Astrocyte (in vitro differentiated cells and primary cell): Measurements from ENCODE around the gene RAB27B. TPM values are rescaled to one million over a fixed set of nuclear protein-coding genes. Genes with fewer than 3 reads are reported as not detected.

Source experiments
- DNase-seq: peaks from one replicate; pipeline ENCODE4 v3.0.0-alpha.2; 2010; ENCODE audit warnings: low read depth
- FAIRE-seq: peaks from 2 replicates; lab custom pipeline; 2011; peaks lifted over from hg19 to GRCh38; lab: Jason Lieb, UNC
- H2AFZ ChIP-seq: 2 replicates; pipeline ENCODE4 v1.6.0; 2012; ENCODE audit warnings: low read depth, low read length, inconsistent platforms
- H3K27ac ChIP-seq: 2 replicates; pipeline ENCODE4 v1.5.1; 2011; ENCODE audit warnings: low read depth, low read length, inconsistent platforms
- H3K27me3 ChIP-seq: 2 replicates; pipeline ENCODE4 v1.6.0; 2011; ENCODE audit warnings: low read length, inconsistent platforms; ENCODE audit not compliant: insufficient read depth
- H3K36me3 ChIP-seq: 2 replicates; pipeline ENCODE4 v1.5.1; 2011; ENCODE audit warnings: low read length, inconsistent platforms; ENCODE audit not compliant: insufficient read depth
- H3K4me1 ChIP-seq: 2 replicates; pipeline ENCODE4 v1.5.1; 2011; ENCODE audit warnings: low read length, inconsistent platforms; ENCODE audit not compliant: insufficient read depth
- H3K4me2 ChIP-seq: 2 replicates; pipeline ENCODE4 v1.6.0; 2012; ENCODE audit warnings: low read length, inconsistent platforms
- H3K4me3 ChIP-seq: 2 replicates; pipeline ENCODE4 v1.5.1; 2011; ENCODE audit warnings: low read depth, mild to moderate bottlenecking, low read length, inconsistent platforms; ENCODE audit not compliant: insufficient read depth
- H3K79me2 ChIP-seq: 2 replicates; pipeline ENCODE4 v1.6.0; 2012; ENCODE audit warnings: mild to moderate bottlenecking, low read length, inconsistent platforms; ENCODE audit not compliant: insufficient read depth
- H3K9ac ChIP-seq: 2 replicates; pipeline ENCODE4 v1.6.0; 2012; ENCODE audit warnings: mild to moderate bottlenecking, low read length, inconsistent platforms
- H3K9me3 ChIP-seq: 2 replicates; pipeline ENCODE4 v1.5.1; 2012; ENCODE audit warnings: low read depth, mild to moderate bottlenecking, low read length, inconsistent platforms; ENCODE audit not compliant: insufficient read depth
- H4K20me1 ChIP-seq: 2 replicates; pipeline ENCODE4 v1.6.0; 2012; ENCODE audit warnings: low read length, inconsistent platforms; ENCODE audit not compliant: insufficient read depth
- H3K27ac Mint-ChIP-seq: one replicate; pipeline ENCODE4 v1.8.0; 2021; ENCODE audit warnings: mild to moderate bottlenecking, mixed read lengths; ENCODE audit not compliant: unreplicated experiment
- H3K27me3 Mint-ChIP-seq: one replicate; pipeline ENCODE4 v1.8.0; 2021; ENCODE audit warnings: low read depth, mixed read lengths; ENCODE audit not compliant: unreplicated experiment
- H3K36me3 Mint-ChIP-seq: one replicate; pipeline ENCODE4 v1.8.0; 2021; ENCODE audit warnings: low read depth, mixed read lengths; ENCODE audit not compliant: unreplicated experiment
- H3K4me1 Mint-ChIP-seq: one replicate; pipeline ENCODE4 v1.8.0; 2021; ENCODE audit warnings: low read depth, mixed read lengths; ENCODE audit not compliant: unreplicated experiment
- H3K4me3 Mint-ChIP-seq: one replicate; pipeline ENCODE4 v1.8.0; 2021; ENCODE audit warnings: mild to moderate bottlenecking, moderate library complexity, mixed read lengths; ENCODE audit not compliant: unreplicated experiment
- H3K9me3 Mint-ChIP-seq: one replicate; pipeline ENCODE4 v1.8.0; 2021; ENCODE audit warnings: mild to moderate bottlenecking, mixed read lengths; ENCODE audit not compliant: unreplicated experiment
- EZH2 ChIP-seq: IDR thresholded peaks from 2 replicates; pipeline ENCODE4 v1.6.1; 2012; ENCODE audit warnings: mild to moderate bottlenecking, low read length, inconsistent platforms; ENCODE audit not compliant: insufficient read depth
- total RNA-seq: library from RNA; stranded (reverse); gene quantifications from 2 replicates; pipeline ENCODE4 v1.2.1, GENCODE V29; 2021
- TF ChIP-seq, protein P1 (sequence below): IDR thresholded peaks from 2 replicates; pipeline ENCODE4 v1.5.1; 2011; ENCODE audit warnings: low read depth, mild to moderate bottlenecking, inconsistent platforms, low read length, moderate library complexity; ENCODE audit not compliant: insufficient read depth

The RAB27B gene
- total RNA-seq, 1 donor from 2014 or later = 0.91 TPM

DNA sequence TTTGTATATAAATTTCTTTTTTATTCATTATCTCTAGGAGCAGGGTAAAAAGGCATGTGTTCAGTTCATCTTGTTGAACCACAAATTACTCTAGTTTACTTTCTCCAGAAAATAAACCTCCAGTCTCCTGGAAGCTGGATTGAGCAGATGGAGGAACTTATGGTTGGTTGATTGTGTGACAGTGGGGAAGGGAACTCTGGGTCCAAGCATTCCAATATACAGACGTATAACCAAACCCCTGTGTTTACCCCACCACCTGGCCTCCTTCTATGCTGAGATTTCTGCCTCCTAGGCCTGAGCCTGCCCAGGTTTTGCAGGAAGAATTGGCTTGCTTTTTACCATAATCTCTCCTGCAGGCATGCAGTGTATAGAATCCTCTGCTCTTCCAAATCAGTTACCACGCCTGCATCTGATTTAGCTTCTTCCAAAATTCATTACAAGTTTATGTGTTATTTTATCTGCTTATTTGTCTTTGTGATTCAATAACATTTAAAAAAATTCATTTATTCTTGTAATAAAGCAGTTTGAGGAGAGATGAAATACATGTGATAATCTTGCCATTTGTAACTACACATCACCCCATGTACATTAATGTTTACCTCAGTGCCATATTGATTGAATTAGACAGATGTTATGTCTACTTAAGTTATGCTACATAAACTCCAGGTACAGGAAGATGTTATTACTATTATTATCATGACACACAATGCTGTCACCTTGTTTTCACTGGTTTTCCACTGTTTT, 2.5 kb upstream of the RAB27B start:
- FAIRE-seq (no peak), DNase-seq (no peak)
- Histone ChIP-seq H3K27me3 (no peaks in the 10 kb centered on the region), H3K79me2 (no peaks in the 10 kb centered on the region), H3K9me3 (no peaks in the 10 kb centered on the region), H3K27ac (no peak overlapping the region), H3K4me2 (no peak overlapping the region), H2AFZ (no peak overlapping the region), H4K20me1 (no peaks in the 10 kb centered on the region), H3K4me3 (no peak overlapping the region), H3K36me3 (no peaks in the 10 kb centered on the region), H3K4me1 (peaks cover 6% of the 10 kb centered on the region), H3K9ac (no peak overlapping the region)
- Mint-ChIP-seq H3K4me3 (no peak overlapping the region), H3K36me3 (no peaks in the 10 kb centered on the region), H3K27ac (no peak overlapping the region), H3K4me1 (peaks cover 12% of the 10 kb centered on the region), H3K9me3 (no peaks in the 10 kb centered on the region), H3K27me3 (peaks cover 4% of the 10 kb centered on the region)
- no peak for TF ChIP-seq EZH2
- TF ChIP-seq, protein P1, sequence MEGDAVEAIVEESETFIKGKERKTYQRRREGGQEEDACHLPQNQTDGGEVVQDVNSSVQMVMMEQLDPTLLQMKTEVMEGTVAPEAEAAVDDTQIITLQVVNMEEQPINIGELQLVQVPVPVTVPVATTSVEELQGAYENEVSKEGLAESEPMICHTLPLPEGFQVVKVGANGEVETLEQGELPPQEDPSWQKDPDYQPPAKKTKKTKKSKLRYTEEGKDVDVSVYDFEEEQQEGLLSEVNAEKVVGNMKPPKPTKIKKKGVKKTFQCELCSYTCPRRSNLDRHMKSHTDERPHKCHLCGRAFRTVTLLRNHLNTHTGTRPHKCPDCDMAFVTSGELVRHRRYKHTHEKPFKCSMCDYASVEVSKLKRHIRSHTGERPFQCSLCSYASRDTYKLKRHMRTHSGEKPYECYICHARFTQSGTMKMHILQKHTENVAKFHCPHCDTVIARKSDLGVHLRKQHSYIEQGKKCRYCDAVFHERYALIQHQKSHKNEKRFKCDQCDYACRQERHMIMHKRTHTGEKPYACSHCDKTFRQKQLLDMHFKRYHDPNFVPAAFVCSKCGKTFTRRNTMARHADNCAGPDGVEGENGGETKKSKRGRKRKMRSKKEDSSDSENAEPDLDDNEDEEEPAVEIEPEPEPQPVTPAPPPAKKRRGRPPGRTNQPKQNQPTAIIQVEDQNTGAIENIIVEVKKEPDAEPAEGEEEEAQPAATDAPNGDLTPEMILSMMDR = no peak

DNA sequence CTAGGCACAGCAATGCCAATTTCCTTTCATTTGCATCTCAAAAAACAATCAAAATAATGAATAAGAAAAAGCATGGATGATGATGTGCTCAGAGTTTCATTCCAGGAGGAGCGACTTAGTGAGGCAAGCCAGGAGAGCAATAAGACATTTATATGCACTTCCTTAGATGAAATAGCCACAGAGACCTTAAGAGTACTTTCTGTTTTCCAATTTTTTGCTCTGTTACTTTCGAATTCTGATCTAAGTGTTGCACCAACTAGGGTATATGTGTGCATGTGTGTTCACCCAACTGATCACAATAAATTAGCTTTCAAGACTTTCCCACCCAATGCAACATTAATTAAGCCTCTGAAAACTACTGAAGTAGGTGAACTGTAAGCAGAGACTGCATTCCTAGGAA, 709 bp downstream of the RAB27B start:
- H3K27ac ChIP-seq = no peak overlapping the region
- Mint-ChIP-seq H3K4me1 (peaks cover 3% of the 10 kb centered on the region), H3K4me3 (peak overlapping the region; percentile 85), H3K36me3 (no peaks in the 10 kb centered on the region), H3K9me3 (peaks cover 3% of the 10 kb centered on the region), H3K27ac (peak overlapping the region; percentile 10), H3K27me3 (peaks cover 4% of the 10 kb centered on the region)
- H3K79me2 ChIP-seq = no peaks in the 10 kb centered on the region
- peak overlapping the region; percentile 95 for H3K4me2 ChIP-seq
- no peaks in the 10 kb centered on the region for H3K36me3 ChIP-seq
- H3K9ac ChIP-seq = peak overlapping the region; percentile 81
- FAIRE-seq = peak; percentile 9
- H3K27me3 ChIP-seq = no peaks in the 10 kb centered on the region
- no peak for DNase-seq
- TF ChIP-seq EZH2 = no peak
- TF ChIP-seq, protein P1 = no peak
- peak overlapping the region; percentile 74 for H3K4me3 ChIP-seq
- H3K4me1 ChIP-seq = peaks cover 6% of the 10 kb centered on the region
- no peaks in the 10 kb centered on the region for H4K20me1 ChIP-seq
- peak overlapping the region; percentile 99 for H2AFZ ChIP-seq
- H3K9me3 ChIP-seq = no peaks in the 10 kb centered on the region

DNA sequence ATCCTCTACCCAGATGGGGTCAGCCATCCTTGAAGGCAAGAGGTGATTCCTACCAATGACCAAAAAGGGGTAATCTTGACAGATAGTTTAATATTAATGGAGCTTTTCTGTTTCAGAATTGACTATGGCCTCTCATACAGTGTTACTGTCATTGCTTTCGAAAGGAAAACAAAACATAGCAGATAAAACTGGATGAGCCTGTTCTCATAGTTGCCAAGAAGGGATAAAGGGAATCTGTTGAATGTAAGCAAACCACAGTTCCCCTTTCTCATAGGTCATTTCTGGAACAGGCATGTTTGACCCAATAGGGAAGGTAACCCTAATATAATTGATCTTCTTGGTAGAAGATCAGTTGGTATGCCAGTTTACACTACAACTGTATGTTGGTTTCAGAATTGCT, 1.6 kb downstream of the RAB27B start:
- TF ChIP-seq, protein P1 = no peak
- TF ChIP-seq EZH2 = no peak
- Mint-ChIP-seq H3K27me3 (peaks cover 4% of the 10 kb centered on the region), H3K27ac (no peak overlapping the region), H3K4me1 (peaks cover 3% of the 10 kb centered on the region), H3K9me3 (peaks cover 3% of the 10 kb centered on the region), H3K4me3 (no peak overlapping the region), H3K36me3 (no peaks in the 10 kb centered on the region)
- H3K4me1 ChIP-seq = peaks cover 6% of the 10 kb centered on the region
- H3K36me3 ChIP-seq = no peaks in the 10 kb centered on the region
- H3K9me3 ChIP-seq = no peaks in the 10 kb centered on the region
- no peak overlapping the region for H3K27ac ChIP-seq
- H4K20me1 ChIP-seq = no peaks in the 10 kb centered on the region
- no peak for FAIRE-seq
- no peak overlapping the region for H2AFZ ChIP-seq
- no peaks in the 10 kb centered on the region for H3K27me3 ChIP-seq
- no peak overlapping the region for H3K4me3 ChIP-seq
- no peak overlapping the region for H3K4me2 ChIP-seq
- DNase-seq = no peak
- H3K79me2 ChIP-seq = no peaks in the 10 kb centered on the region
- no peak overlapping the region for H3K9ac ChIP-seq
